ENCODE data around the gene ZNF580. TPM values are rescaled to one million over a fixed set of nuclear protein-coding genes. Genes with fewer than 3 reads are reported as not detected.

ZNF580 gene
- total RNA-seq, 1 donor from 2014 or later = 35.8 TPM

GRCh38 chr19:55681131-55682092 lies 40.6 kb downstream of the ZNF580 start:
- H3K79me2 ChIP-seq (ENCODE audit: insufficient read depth, low read length) = peaks cover 95% of the 10 kb centered on the region
- FAIRE-seq (no peak), DNase-seq (ENCODE audit: low read depth) (peak; percentile 22)
- Mint-ChIP-seq H3K27me3 (ENCODE audit: low read depth, unreplicated experiment) (no peaks in the 10 kb centered on the region), H3K27ac (ENCODE audit: unreplicated experiment) (no peak overlapping the region), H3K4me1 (ENCODE audit: low read depth, unreplicated experiment) (peaks cover 33% of the 10 kb centered on the region), H3K4me3 (ENCODE audit: unreplicated experiment) (no peak overlapping the region), H3K36me3 (ENCODE audit: low read depth, unreplicated experiment) (peaks cover 19% of the 10 kb centered on the region), H3K9me3 (ENCODE audit: unreplicated experiment) (no peaks in the 10 kb centered on the region)
- peaks cover 4% of the 10 kb centered on the region for H3K36me3 ChIP-seq (ENCODE audit: insufficient read depth, low read length)
- no peaks in the 10 kb centered on the region for H3K9me3 ChIP-seq (ENCODE audit: insufficient read depth, low read depth, low read length)
- no peak overlapping the region for H3K4me3 ChIP-seq (ENCODE audit: insufficient read depth, low read depth, low read length)
- H2AFZ ChIP-seq (ENCODE audit: low read depth, low read length) = no peak overlapping the region
- H4K20me1 ChIP-seq (ENCODE audit: insufficient read depth, low read length) = peaks cover 93% of the 10 kb centered on the region
- peaks cover 19% of the 10 kb centered on the region for H3K4me1 ChIP-seq (ENCODE audit: insufficient read depth, low read length)
- H3K4me2 ChIP-seq (ENCODE audit: low read length) = no peak overlapping the region
- no peaks in the 10 kb centered on the region for H3K27me3 ChIP-seq (ENCODE audit: insufficient read depth, low read length)
- TF ChIP-seq, protein P1, sequence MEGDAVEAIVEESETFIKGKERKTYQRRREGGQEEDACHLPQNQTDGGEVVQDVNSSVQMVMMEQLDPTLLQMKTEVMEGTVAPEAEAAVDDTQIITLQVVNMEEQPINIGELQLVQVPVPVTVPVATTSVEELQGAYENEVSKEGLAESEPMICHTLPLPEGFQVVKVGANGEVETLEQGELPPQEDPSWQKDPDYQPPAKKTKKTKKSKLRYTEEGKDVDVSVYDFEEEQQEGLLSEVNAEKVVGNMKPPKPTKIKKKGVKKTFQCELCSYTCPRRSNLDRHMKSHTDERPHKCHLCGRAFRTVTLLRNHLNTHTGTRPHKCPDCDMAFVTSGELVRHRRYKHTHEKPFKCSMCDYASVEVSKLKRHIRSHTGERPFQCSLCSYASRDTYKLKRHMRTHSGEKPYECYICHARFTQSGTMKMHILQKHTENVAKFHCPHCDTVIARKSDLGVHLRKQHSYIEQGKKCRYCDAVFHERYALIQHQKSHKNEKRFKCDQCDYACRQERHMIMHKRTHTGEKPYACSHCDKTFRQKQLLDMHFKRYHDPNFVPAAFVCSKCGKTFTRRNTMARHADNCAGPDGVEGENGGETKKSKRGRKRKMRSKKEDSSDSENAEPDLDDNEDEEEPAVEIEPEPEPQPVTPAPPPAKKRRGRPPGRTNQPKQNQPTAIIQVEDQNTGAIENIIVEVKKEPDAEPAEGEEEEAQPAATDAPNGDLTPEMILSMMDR (IDR thresholded peaks at IDR 0.05; ENCODE audit: insufficient read depth, low read depth, low read length) = no peak
- no peak for TF ChIP-seq EZH2 (IDR thresholded peaks at IDR 0.05; ENCODE audit: insufficient read depth, low read length)
- no peak overlapping the region for H3K9ac ChIP-seq (ENCODE audit: low read length)
- H3K27ac ChIP-seq (ENCODE audit: low read depth, low read length) = peak overlapping the region; percentile 6

- Histone ChIP-seq H3K36me3 (ENCODE audit: insufficient read depth, low read length) (peaks cover 4% of the 10 kb centered on the region), H2AFZ (ENCODE audit: low read depth, low read length) (no peak overlapping the region), H3K27ac (ENCODE audit: low read depth, low read length) (no peak overlapping the region), H3K9me3 (ENCODE audit: insufficient read depth, low read depth, low read length) (no peaks in the 10 kb centered on the region), H3K79me2 (ENCODE audit: insufficient read depth, low read length) (peaks cover 94% of the 10 kb centered on the region), H3K27me3 (ENCODE audit: insufficient read depth, low read length) (no peaks in the 10 kb centered on the region), H3K9ac (ENCODE audit: low read length) (no peak overlapping the region), H3K4me1 (ENCODE audit: insufficient read depth, low read length) (peaks cover 12% of the 10 kb centered on the region), H4K20me1 (ENCODE audit: insufficient read depth, low read length) (peaks cover 93% of the 10 kb centered on the region), H3K4me2 (ENCODE audit: low read length) (no peak overlapping the region), H3K4me3 (ENCODE audit: insufficient read depth, low read depth, low read length) (no peak overlapping the region)
- TF ChIP-seq, protein P1 (IDR thresholded peaks at IDR 0.05; ENCODE audit: insufficient read depth, low read depth, low read length) = no peak
- TF ChIP-seq EZH2 (IDR thresholded peaks at IDR 0.05; ENCODE audit: insufficient read depth, low read length) = no peak
- H3K27ac Mint-ChIP-seq (ENCODE audit: unreplicated experiment) = peak overlapping the region; percentile 41
- FAIRE-seq (no peak), DNase-seq (ENCODE audit: low read depth) (no peak)
- H3K27me3 Mint-ChIP-seq (ENCODE audit: low read depth, unreplicated experiment) = no peaks in the 10 kb centered on the region
- peaks cover 24% of the 10 kb centered on the region for H3K4me1 Mint-ChIP-seq (ENCODE audit: low read depth, unreplicated experiment)
- peaks cover 14% of the 10 kb centered on the region for H3K36me3 Mint-ChIP-seq (ENCODE audit: low read depth, unreplicated experiment)
- no peak overlapping the region for H3K4me3 Mint-ChIP-seq (ENCODE audit: unreplicated experiment)
- H3K9me3 Mint-ChIP-seq (ENCODE audit: unreplicated experiment) = no peaks in the 10 kb centered on the region
Measured at GRCh38 chr19:55683449-55684261, 42.9 kb downstream of the ZNF580 start.
